ENCODE data around the gene ACY1.

GRCh38 chr3:51937014-51937413 is 46.3 kb upstream of the ACY1 start:
- TF ChIP-seq CTCF (IDR thresholded peaks at IDR 0.05) (no peak), POLR2A (IDR thresholded peaks at IDR 0.05) (no peak)

Measured in body of pancreas (tissue), 4 donors.